Smooth muscle cell (in vitro differentiated cells): Measurements from ENCODE around the gene SDK1. TPM values are rescaled to one million over a fixed set of nuclear protein-coding genes. Genes with fewer than 3 reads are reported as not detected.

Experiments
- DNase-seq: peaks from one replicate; lab custom pipeline; 2025; ENCODE audit not compliant: unreplicated experiment; lab: John Stamatoyannopoulos, UW
- H2AFZ ChIP-seq: fragments of 200-600 bp; sonication (generic); 2 replicates; pipeline ENCODE4 v1.6.0; 2016; ENCODE audit warnings: antibody characterized with exemption, low read depth, mild to moderate bottlenecking
- H3F3A ChIP-seq: fragments of 200-600 bp; sonication (generic); 2 replicates; pipeline ENCODE4 v1.6.0; 2017; ENCODE audit warnings: antibody characterized with exemption, low read depth
- H3K27ac ChIP-seq: fragments of 200-600 bp; sonication (generic); 2 replicates; pipeline ENCODE4 v1.5.1; 2016; ENCODE audit warnings: low read depth, mild to moderate bottlenecking
- H3K27me3 ChIP-seq: fragments of 200-600 bp; sonication (generic); 2 replicates; pipeline ENCODE4 v1.6.1; 2016; ENCODE audit warnings: low read depth, mild to moderate bottlenecking
- H3K36me3 ChIP-seq: fragments of 200-600 bp; sonication (generic); 2 replicates; pipeline ENCODE4 v1.5.1; 2016; ENCODE audit warnings: low read depth
- H3K4me1 ChIP-seq: fragments of 200-600 bp; sonication (generic); 2 replicates; pipeline ENCODE4 v1.5.1; 2016; ENCODE audit warnings: low read depth
- H3K4me2 ChIP-seq: fragments of 200-600 bp; sonication (generic); 2 replicates; pipeline ENCODE4 v1.6.0; 2016; ENCODE audit warnings: mild to moderate bottlenecking
- H3K4me3 ChIP-seq: fragments of 200-600 bp; sonication (generic); 2 replicates; pipeline ENCODE4 v1.5.1; 2016; ENCODE audit warnings: mild to moderate bottlenecking
- H3K79me2 ChIP-seq: fragments of 200-600 bp; sonication (generic); 2 replicates; pipeline ENCODE4 v1.6.0; 2016; ENCODE audit warnings: low read depth, mild to moderate bottlenecking
- H3K9ac ChIP-seq: fragments of 200-600 bp; sonication (generic); 2 replicates; pipeline ENCODE4 v1.6.0; 2016; ENCODE audit warnings: low read depth
- H3K9me3 ChIP-seq: fragments of 200-600 bp; sonication (generic); replicated peaks from 2 replicates; pipeline ENCODE4 v1.5.1; 2016; ENCODE audit warnings: low read depth
- H4K20me1 ChIP-seq: fragments of 200-600 bp; sonication (generic); 2 replicates; pipeline ENCODE4 v1.6.0; 2016; ENCODE audit warnings: low read depth
- WGBS: methylation state at CpG from one replicate; pipeline ENCODE4 v1.1.7; 2016; ENCODE audit warnings: low lambda C conversion rate; 5-methylcytosine and 5-hydroxymethylcytosine counted together
- polyA plus RNA-seq: library from polyadenylated mRNA; unstranded; fragments of >200 nt; fragmentation: Nextera tagmentation; extraction: Ambion mirVana; gene quantifications from 2 replicates; pipeline ENCODE4 v1.2.1, GENCODE V29; 2016
- total RNA-seq: library from RNA; depleted of rRNA; stranded (reverse); fragments of >200 nt; gene quantifications from 2 replicates; pipeline ENCODE4 v1.2.3, GENCODE V29; 2014
- TF ChIP-seq, protein P1 (sequence below): fragments of 200-600 bp; sonication (generic); IDR thresholded peaks from 2 replicates; pipeline ENCODE4 v1.5.1; 2017; ENCODE audit warnings: borderline replicate concordance, mild to moderate bottlenecking, antibody characterized with exemption; ENCODE audit not compliant: insufficient read depth, poor library complexity, severe bottlenecking

Gene SDK1
- total and polyA plus RNA-seq, 2 experiments from 2014 or later = 1.1 to 2.5 TPM

GRCh38 chr7:4169455-4169854, 868.4 kb downstream of the SDK1 start:
- DNase-seq = no peak
- Histone ChIP-seq H3K9me3 (no peaks in the 10 kb centered on the region), H3F3A (no peaks in the 10 kb centered on the region), H3K9ac (no peak overlapping the region), H3K79me2 (no peaks in the 10 kb centered on the region), H4K20me1 (no peaks in the 10 kb centered on the region), H2AFZ (no peak overlapping the region), H3K4me1 (no peaks in the 10 kb centered on the region), H3K4me3 (no peak overlapping the region), H3K36me3 (no peaks in the 10 kb centered on the region), H3K27me3 (no peaks in the 10 kb centered on the region), H3K4me2 (no peak overlapping the region), H3K27ac (no peak overlapping the region)
- WGBS = 88% methylated on average over 10 of the region's 10 CpGs
- TF ChIP-seq, protein P1, sequence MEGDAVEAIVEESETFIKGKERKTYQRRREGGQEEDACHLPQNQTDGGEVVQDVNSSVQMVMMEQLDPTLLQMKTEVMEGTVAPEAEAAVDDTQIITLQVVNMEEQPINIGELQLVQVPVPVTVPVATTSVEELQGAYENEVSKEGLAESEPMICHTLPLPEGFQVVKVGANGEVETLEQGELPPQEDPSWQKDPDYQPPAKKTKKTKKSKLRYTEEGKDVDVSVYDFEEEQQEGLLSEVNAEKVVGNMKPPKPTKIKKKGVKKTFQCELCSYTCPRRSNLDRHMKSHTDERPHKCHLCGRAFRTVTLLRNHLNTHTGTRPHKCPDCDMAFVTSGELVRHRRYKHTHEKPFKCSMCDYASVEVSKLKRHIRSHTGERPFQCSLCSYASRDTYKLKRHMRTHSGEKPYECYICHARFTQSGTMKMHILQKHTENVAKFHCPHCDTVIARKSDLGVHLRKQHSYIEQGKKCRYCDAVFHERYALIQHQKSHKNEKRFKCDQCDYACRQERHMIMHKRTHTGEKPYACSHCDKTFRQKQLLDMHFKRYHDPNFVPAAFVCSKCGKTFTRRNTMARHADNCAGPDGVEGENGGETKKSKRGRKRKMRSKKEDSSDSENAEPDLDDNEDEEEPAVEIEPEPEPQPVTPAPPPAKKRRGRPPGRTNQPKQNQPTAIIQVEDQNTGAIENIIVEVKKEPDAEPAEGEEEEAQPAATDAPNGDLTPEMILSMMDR = no peak

DNA sequence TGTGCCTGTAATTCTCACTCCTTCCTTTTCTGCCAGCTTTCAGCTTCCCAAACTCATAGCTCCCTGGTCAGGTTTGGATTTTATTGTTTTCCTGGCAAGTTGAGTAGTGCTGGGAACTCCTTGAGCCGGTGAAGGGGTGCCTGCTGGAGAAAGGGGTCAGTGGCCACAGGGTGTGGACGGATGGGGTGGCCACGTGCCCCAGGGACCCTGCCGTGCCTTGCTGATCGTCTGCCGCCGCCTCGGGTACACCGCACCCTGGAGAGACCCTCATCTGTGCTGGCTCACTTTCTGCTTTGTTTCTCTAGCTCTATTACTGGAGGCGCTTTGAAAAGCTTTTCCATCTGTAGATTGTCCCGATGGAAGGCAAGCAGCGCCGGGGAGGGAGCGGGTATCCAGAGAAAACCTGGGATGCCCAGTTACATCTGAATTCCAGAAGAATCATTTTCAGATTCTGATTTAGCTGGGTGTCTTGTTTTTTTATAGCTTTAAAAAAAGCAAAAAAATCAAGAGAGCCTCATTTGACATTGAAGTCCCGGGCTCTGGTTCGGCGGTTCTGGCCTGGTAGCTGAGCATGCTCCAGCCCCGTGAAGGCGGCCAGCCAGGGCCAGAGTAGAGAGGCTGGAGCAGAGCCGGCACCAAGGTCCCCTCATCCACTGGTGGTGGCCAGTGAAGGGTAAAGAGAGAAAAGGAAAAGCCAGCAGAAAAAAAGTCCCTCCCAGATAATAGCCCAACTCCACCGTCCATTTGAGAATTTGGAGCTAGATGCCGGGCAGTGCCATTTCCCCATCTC, 870.1 kb downstream of the SDK1 start:
- Histone ChIP-seq H4K20me1 (no peaks in the 10 kb centered on the region), H3K4me1 (no peaks in the 10 kb centered on the region), H3K27ac (no peak overlapping the region), H3F3A (no peaks in the 10 kb centered on the region), H3K36me3 (no peaks in the 10 kb centered on the region), H3K27me3 (no peaks in the 10 kb centered on the region), H3K9ac (no peak overlapping the region), H3K4me2 (no peak overlapping the region), H3K4me3 (no peak overlapping the region), H3K79me2 (no peaks in the 10 kb centered on the region), H3K9me3 (no peaks in the 10 kb centered on the region), H2AFZ (no peak overlapping the region)
- WGBS = 92% methylated on average over 21 of the region's 22 CpGs
- DNase-seq = no peak
- TF ChIP-seq, protein P1 = no peak

GRCh38 chr7:4172883-4173282, 871.8 kb downstream of the SDK1 start:
- no peaks in the 10 kb centered on the region for H3F3A ChIP-seq
- H2AFZ ChIP-seq = no peak overlapping the region
- H4K20me1 ChIP-seq = no peaks in the 10 kb centered on the region
- H3K27me3 ChIP-seq = no peaks in the 10 kb centered on the region
- WGBS = 94% methylated on average over 12 of the region's 12 CpGs
- no peaks in the 10 kb centered on the region for H3K79me2 ChIP-seq
- no peaks in the 10 kb centered on the region for H3K4me1 ChIP-seq
- DNase-seq = no peak
- H3K9me3 ChIP-seq = no peaks in the 10 kb centered on the region
- no peak overlapping the region for H3K4me3 ChIP-seq
- no peak overlapping the region for H3K4me2 ChIP-seq
- TF ChIP-seq, protein P1 = no peak
- H3K27ac ChIP-seq = no peak overlapping the region
- no peaks in the 10 kb centered on the region for H3K36me3 ChIP-seq
- no peak overlapping the region for H3K9ac ChIP-seq

GRCh38 chr7:4173615-4174014, 872.6 kb downstream of the SDK1 start:
- no peaks in the 10 kb centered on the region for H3K36me3 ChIP-seq
- 95% methylated on average over 9 of the region's 9 CpGs for WGBS
- TF ChIP-seq, protein P1 = no peak

More at GRCh38 chr7:4173615-4174014, 872.6 kb downstream of the SDK1 start:
- Histone ChIP-seq H3K9me3 (no peaks in the 10 kb centered on the region), H3K4me3 (no peak overlapping the region), H3K27me3 (no peaks in the 10 kb centered on the region), H3F3A (no peaks in the 10 kb centered on the region), H4K20me1 (no peaks in the 10 kb centered on the region), H3K27ac (no peak overlapping the region), H3K79me2 (no peaks in the 10 kb centered on the region), H3K4me1 (no peaks in the 10 kb centered on the region), H3K4me2 (no peak overlapping the region), H2AFZ (no peak overlapping the region), H3K9ac (no peak overlapping the region)
- no peak for DNase-seq
